Activated T-helper 1 cell treated with anti-CD3 and anti-CD28 coated beads, Interleukin-12 subunit alpha, Interleukin-12 subunit beta, Interleukin-2, Interleukin-4 antibody, amounts not matched to agents 30 ng/mL and 10 ng/mL and 1 ng/mL, durations not matched to agents 14 hours and 24 hours and 36 hours (primary cell): ENCODE data around the gene SFSWAP. TPM values are rescaled to one million over a fixed set of nuclear protein-coding genes. Genes with fewer than 3 reads are reported as not detected.

Experiments
- DNase-seq: peaks from one replicate; pipeline ENCODE4 v3.0.0; 2021; ENCODE audit warnings: low spot score
- H3K27ac Mint-ChIP-seq: one replicate; pipeline ENCODE4 v1.8.0; 2021; ENCODE audit warnings: mild to moderate bottlenecking, mixed read lengths
- H3K27me3 Mint-ChIP-seq: one replicate; pipeline ENCODE4 v1.8.0; 2022; ENCODE audit warnings: mild to moderate bottlenecking, moderate library complexity, mixed read lengths; ENCODE audit not compliant: insufficient read depth
- H3K36me3 Mint-ChIP-seq: one replicate; pipeline ENCODE4 v1.8.0; 2021; ENCODE audit warnings: low read depth, mixed read lengths
- H3K4me1 Mint-ChIP-seq: one replicate; pipeline ENCODE4 v1.8.0; 2021; ENCODE audit warnings: low read depth, mixed read lengths
- H3K4me3 Mint-ChIP-seq: one replicate; pipeline ENCODE4 v1.8.0; 2021; ENCODE audit warnings: mild to moderate bottlenecking, moderate library complexity, mixed read lengths
- H3K9me3 Mint-ChIP-seq: one replicate; pipeline ENCODE4 v1.8.0; 2021; ENCODE audit warnings: mixed read lengths
- intact Hi-C: fragments of 100-400 bp; cut with micrococcal nuclease; formaldehyde crosslinking; loops from one replicate; pipeline ENCODE4 v1.15.1; 2024
- total RNA-seq: library from RNA; stranded (reverse); gene quantifications from 2 replicates; pipeline ENCODE4 v1.2.3, GENCODE V29; 2022

The SFSWAP gene
- total RNA-seq, 1 donor from 2014 or later, result 69.3 TPM

DNA sequence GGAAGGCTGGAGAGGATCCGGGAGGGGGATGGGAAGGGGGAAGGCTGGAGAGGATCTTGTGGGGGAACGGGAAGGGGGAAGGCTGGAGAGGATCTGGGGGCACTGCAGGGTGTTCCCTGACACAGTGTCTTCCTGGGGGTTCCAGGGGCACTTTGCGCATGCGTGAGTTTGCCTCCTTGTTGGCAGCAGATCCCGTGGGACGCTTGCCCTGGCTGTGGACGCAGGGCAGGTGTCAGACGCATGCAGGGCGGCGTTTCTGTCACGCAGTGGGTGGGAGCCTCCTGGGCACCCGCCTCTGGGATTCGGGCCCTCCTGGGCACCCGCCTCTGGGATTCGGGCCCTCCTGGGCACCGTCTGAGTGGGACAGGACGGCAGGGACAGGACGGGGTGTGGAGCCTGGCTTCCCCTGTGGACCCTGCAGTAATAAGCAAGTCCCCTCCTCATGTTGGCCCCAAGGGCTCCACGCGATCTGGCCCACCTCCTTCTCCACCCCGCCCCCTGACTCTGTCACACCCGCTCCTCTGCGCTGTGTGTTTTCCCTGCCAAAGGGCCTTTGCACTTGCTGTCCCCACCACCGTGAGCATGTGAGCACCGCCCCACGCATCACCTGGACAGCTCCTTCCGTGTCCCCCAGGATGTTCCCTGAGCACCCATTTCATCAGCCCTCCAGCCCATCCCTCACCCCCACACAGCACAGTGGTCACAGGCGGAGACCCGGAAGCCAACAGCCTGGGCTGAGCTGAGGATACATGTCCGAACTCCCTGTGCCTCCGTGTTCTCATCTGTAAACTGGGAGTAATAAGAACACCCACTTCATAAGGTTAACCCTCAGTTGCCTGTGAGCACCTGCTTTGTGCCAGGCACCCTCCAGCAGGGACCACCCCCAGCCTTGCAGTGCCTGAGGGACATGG, 121.7 kb downstream of the SFSWAP start:
- Mint-ChIP-seq H3K9me3 (no peaks in the 10 kb centered on the region), H3K36me3 (no peaks in the 10 kb centered on the region), H3K27me3 (peaks cover 21% of the 10 kb centered on the region), H3K4me3 (no peak overlapping the region), H3K4me1 (no peaks in the 10 kb centered on the region), H3K27ac (no peak overlapping the region)
- no peak for DNase-seq
- intact Hi-C loops, result no loop called here

DNA sequence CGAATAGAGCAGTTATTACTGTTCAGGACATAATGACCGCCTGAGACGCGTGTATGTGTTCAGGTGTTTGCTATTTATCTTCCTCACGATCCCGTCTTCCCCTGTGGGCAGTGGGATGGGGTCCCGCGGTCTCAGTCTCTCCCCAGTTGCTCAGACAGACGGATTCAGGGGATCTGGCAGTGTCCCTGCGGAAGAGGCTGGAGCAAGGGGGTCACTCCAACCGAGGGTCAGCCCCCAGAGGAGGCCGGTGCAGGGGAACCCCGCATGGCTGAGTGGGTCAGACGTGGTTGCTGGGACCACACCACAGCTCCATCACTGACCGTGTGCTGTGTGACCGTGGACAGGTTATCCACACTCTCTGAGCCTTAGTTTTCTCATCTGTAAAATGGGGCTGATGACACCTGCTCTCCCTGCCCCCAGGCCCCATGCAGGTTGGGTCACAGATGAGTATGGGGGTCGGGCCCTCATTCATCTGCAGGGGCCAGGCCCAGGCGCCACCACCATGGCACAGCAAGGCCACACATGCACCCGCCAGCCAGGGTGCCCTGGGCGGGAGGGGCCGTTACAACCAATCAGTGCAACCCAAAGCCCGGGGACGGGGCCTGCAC, 122.5 kb downstream of the SFSWAP start:
- intact Hi-C loops, result no loop called here
- H3K27ac Mint-ChIP-seq, result no peak overlapping the region
- peaks cover 19% of the 10 kb centered on the region for H3K27me3 Mint-ChIP-seq
- DNase-seq, result no peak
- no peaks in the 10 kb centered on the region for H3K4me1 Mint-ChIP-seq
- H3K9me3 Mint-ChIP-seq, result no peaks in the 10 kb centered on the region
- no peaks in the 10 kb centered on the region for H3K36me3 Mint-ChIP-seq
- no peak overlapping the region for H3K4me3 Mint-ChIP-seq

DNA sequence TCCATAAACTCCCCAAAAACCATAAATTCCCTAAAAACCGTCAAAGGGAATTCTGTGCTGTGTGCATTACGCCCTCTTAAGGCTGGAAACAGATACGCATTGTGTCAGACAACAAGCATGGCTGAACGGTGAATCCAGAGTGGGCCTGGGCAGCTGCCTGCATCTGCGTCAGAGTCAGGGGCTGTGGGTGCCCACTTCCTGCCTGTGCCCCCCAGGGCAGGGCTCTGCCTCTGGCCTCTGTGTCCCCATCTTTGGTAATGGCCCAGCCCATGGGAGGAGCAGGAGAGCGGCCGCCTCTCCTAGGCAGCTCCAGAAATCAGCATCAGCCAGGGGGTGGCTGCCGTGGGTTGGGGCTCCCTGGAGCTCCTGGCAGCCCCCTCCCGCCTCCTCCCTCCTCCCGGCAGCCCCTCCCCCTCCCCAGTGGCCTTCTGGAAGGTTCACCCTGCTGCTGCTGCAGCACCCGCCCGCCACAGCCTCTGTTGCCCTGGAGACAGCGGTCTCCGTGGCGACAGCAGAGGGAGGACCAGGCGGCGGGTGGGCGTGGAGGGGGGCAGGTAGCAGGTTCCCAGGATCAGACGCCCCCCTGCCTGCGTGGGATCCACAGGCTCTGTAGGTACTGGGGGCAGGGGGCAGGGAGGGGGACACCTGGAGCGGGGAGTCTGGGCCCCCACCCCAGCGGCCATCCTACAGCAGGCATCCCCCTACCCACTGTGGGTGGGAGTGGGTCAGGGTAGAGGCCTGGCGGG, 123.2 kb downstream of the SFSWAP start:
- intact Hi-C loops, result no loop called here
- H3K4me3 Mint-ChIP-seq, result no peak overlapping the region
- no peaks in the 10 kb centered on the region for H3K9me3 Mint-ChIP-seq

DNA sequence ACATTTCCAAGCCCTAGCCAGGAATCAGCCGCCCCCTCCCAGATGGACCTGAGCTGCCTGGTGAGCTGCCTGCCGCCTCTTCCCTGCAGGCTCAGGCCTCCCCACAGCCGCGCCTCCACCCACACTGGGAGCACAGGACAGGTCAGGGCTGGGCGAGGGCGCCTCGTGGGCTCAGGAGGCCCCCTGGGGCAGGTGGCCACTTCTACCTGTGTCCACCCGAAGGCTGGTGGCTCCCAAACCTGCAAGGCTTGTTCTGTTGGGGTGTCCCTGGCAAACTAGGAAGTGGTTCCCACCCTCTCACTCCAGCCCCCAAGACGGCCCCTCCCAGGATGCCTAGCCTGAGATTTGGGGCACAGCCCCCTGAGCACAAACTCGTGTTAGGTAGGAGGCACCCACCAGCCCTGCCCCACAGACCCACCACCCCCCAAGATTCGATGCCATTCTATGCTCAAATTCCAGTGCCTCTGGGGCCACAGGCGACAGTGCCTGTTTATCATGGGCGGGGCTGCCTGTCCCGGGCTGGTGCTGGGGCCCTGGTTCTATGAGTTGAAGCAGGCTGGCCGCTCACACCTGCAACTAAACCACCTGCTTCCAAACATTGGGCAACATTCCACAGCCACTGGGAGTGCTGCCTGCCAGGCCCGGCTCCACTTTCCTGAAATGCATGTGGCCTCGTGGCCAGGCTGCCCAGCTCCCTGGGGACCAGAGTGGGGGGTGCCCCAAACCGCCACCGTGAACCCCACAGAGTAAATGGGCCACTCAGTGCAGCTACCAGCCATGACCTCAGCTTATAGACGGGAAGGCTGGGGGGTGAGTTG, 124.1 kb downstream of the SFSWAP start:
- Mint-ChIP-seq H3K4me3 (no peak overlapping the region), H3K4me1 (no peaks in the 10 kb centered on the region), H3K9me3 (no peaks in the 10 kb centered on the region), H3K27ac (no peak overlapping the region), H3K27me3 (peaks cover 12% of the 10 kb centered on the region), H3K36me3 (no peaks in the 10 kb centered on the region)
- DNase-seq, result no peak
- intact Hi-C loops, result no loop called here

More for the DNA sequence above, 123.2 kb downstream of the SFSWAP start:
- Mint-ChIP-seq H3K27ac (no peak overlapping the region), H3K27me3 (peaks cover 19% of the 10 kb centered on the region), H3K4me1 (no peaks in the 10 kb centered on the region), H3K36me3 (no peaks in the 10 kb centered on the region)
- no peak for DNase-seq

DNA sequence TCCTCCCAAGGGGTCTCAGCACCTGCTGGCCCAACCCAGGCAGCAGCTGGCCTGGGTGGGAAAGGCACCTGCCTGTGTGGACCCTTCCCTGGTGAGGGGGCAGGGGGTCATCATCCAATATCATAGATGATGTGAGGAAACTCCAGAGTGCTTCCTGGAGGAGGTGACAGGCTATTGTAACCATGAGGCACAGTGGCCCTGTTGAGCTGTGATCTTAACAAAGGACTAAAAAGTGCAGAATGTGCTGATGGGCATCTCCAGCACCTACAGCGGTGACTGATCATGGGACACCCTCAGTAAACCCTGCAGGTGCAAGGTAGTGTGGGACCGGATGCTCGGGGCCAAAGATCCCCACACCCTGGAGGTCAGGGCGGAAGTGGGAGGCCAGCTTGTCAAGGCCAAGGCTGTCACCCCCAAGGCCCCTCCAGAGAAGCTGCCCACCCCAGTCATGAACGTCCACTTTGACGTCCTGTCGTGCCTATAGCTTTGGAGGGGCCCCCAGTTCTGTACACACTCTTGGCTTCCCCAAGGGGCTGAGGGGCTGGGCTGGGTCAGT, 124.8 kb downstream of the SFSWAP start:
- peaks cover 12% of the 10 kb centered on the region for H3K27me3 Mint-ChIP-seq
- no peaks in the 10 kb centered on the region for H3K36me3 Mint-ChIP-seq
- H3K9me3 Mint-ChIP-seq, result no peaks in the 10 kb centered on the region
- DNase-seq, result no peak
- no peak overlapping the region for H3K27ac Mint-ChIP-seq
- no peaks in the 10 kb centered on the region for H3K4me1 Mint-ChIP-seq
- intact Hi-C loops, result no loop called here
- no peak overlapping the region for H3K4me3 Mint-ChIP-seq

DNA sequence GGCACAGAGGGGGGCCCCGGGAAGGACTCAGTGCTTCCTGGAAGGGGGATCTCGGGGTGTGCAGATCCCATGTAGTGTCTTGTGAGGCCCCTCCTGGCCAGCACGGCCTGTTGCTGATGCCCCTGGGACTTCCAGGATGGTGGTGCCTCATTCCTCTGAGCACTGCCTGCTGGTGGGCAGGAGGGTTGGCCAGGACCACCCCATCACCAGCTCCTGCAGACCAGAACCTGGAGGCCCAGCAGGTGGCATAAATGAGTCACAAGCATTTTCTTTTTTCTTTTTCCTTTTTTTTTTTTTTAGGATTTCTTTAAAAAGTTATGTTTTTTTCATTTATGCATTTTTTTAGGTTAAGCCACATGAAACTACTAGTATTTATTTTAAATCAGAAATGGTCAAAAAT, 125.3 kb downstream of the SFSWAP start:
- H3K27ac Mint-ChIP-seq, result no peak overlapping the region
- peaks cover 7% of the 10 kb centered on the region for H3K27me3 Mint-ChIP-seq
- no peak for DNase-seq
- no peaks in the 10 kb centered on the region for H3K4me1 Mint-ChIP-seq
- intact Hi-C loops, result no loop called here
- H3K36me3 Mint-ChIP-seq, result no peaks in the 10 kb centered on the region
- no peak overlapping the region for H3K4me3 Mint-ChIP-seq
- H3K9me3 Mint-ChIP-seq, result no peaks in the 10 kb centered on the region

DNA sequence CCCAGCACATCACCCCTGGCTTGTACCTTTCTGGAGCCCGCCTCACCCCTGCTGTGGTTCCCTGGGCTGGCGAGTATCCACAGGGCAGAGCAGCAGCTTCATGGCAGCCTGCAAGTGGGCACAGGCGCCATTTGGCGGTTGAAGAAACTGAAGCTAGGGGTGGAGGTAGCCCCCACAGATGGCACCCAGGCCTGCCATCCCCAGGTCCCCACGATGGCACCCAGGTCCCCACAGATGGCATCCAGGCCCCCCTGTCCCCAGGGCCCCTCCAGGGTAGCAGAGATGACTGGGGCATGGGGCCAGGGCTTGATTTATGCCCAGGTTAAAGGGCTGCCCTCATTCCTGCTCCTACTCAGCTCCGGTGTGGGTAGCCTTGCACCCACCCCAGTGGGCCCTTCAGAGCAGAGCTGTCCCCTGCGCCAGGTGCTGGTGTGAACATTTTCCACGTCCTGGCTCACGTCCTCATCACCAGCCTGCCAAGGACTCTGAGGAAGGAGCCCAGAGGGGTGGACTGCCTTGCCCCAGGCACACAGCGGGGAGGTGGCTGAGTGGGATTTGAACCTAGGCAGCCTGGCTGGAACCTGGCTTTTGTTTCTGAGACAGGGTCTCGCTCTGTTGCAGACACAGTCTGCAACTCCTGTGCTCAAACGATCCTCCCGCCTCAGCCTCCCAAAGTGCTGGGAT, 126.0 kb downstream of the SFSWAP start:
- DNase-seq, result no peak
- H3K27ac Mint-ChIP-seq, result no peak overlapping the region
- H3K4me3 Mint-ChIP-seq, result no peak overlapping the region
- no peaks in the 10 kb centered on the region for H3K9me3 Mint-ChIP-seq
- H3K36me3 Mint-ChIP-seq, result no peaks in the 10 kb centered on the region
- H3K4me1 Mint-ChIP-seq, result no peaks in the 10 kb centered on the region
- intact Hi-C loops, result no loop called here
- H3K27me3 Mint-ChIP-seq, result peaks cover 6% of the 10 kb centered on the region

DNA sequence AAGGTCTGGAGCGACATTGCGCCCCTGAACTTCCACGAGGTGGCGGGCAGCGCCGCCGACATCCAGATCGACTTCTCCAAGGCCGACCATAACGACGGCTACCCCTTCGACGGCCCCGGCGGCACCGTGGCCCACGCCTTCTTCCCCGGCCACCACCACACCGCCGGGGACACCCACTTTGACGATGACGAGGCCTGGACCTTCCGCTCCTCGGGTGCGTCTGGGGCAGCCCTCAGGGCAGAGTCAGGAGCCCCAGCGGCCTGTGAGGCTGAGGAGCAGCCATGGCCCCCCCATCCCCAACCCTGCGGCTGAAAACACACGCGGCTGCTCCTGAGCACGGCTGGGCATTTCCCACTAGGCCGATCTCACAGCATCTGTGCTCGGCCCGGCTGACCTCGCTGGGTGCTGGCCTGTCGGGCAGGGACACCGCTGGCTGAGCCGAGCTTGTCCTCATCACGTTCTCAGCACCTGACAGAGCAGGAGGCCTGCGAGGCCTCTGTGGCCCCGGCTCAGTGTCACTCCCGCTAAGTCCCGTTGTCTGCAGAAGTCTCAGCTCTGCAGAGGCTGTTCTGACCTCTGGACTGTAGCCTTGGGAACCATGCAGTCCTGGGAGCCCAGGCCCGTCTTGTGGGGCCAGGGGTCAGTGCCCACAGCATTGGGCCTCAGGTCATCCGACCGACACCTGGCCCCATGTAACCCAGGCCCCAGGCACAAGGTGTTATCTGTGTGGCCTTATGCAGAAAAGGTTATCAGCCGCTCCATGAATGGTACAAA, 129.9 kb downstream of the SFSWAP start:
- intact Hi-C loops, result no loop called here
- Mint-ChIP-seq H3K27me3 (no peaks in the 10 kb centered on the region), H3K4me3 (no peak overlapping the region)

DNA sequence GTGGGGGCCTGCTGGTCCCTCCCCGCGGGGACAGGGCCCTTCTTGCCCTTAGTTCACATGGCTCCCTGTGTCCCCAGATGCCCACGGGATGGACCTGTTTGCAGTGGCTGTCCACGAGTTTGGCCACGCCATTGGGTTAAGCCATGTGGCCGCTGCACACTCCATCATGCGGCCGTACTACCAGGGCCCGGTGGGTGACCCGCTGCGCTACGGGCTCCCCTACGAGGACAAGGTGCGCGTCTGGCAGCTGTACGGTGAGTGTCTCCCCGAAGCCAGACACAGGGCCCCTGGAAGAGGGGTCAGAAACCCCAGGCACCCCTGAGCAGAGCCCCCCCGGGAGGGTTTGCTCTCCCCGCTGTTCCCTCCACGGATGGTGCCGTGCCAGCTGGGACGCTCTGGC, 130.7 kb downstream of the SFSWAP start:
- H3K4me3 Mint-ChIP-seq, result no peak overlapping the region
- no peaks in the 10 kb centered on the region for H3K9me3 Mint-ChIP-seq
- no peaks in the 10 kb centered on the region for H3K27me3 Mint-ChIP-seq
- no peak for DNase-seq
- H3K4me1 Mint-ChIP-seq, result no peaks in the 10 kb centered on the region
- no peak overlapping the region for H3K27ac Mint-ChIP-seq
- no peaks in the 10 kb centered on the region for H3K36me3 Mint-ChIP-seq
- intact Hi-C loops, result no loop called here

More for the DNA sequence above, 129.9 kb downstream of the SFSWAP start:
- Mint-ChIP-seq H3K4me1 (no peaks in the 10 kb centered on the region), H3K27ac (no peak overlapping the region), H3K9me3 (no peaks in the 10 kb centered on the region), H3K36me3 (no peaks in the 10 kb centered on the region)
- no peak for DNase-seq

DNA sequence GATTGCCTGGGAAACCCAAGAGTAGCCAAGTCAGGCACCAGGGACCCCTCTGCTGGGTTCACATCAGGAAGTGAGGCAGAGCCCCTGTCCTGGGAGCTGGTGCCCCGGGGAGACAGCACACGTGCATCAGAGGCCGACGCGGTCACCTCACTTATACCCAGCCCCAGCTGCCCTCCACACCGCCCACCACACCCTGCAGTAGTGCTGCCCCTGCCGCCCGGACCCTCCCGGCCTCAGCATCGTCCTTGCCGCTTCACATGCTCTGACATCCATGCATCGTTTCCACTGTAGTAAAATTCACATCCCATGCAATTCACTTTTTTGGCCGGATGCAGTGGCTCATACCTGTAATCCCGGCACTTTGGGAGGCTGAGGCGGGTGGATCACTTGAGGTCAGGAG, 131.3 kb downstream of the SFSWAP start:
- Mint-ChIP-seq H3K27ac (no peak overlapping the region), H3K4me1 (no peaks in the 10 kb centered on the region), H3K36me3 (no peaks in the 10 kb centered on the region), H3K9me3 (no peaks in the 10 kb centered on the region), H3K4me3 (no peak overlapping the region), H3K27me3 (no peaks in the 10 kb centered on the region)
- no peak for DNase-seq
- intact Hi-C loops, result no loop called here

DNA sequence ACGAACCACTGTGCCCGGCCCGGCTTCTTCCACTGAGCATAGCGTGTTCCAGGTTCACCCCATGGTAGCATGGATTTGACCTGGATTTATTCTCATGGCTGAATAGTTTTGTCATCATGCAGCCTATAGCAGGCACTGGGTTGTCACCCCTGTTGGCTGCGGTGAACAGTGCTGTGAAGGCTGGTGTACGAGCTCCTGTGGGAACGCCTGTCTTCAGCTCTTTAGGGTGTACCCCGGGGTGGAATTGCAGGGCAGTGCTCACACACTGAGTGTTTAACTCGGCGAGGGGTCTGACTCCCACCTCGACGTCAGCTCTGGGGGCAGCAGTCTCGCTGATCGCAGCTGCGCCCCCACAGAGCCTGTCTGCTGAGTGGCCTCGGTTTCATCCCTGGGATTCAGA, 132.6 kb downstream of the SFSWAP start:
- intact Hi-C loops, result no loop called here
- no peaks in the 10 kb centered on the region for H3K36me3 Mint-ChIP-seq
- H3K4me1 Mint-ChIP-seq, result no peaks in the 10 kb centered on the region
- H3K27me3 Mint-ChIP-seq, result no peaks in the 10 kb centered on the region
- no peaks in the 10 kb centered on the region for H3K9me3 Mint-ChIP-seq
- H3K4me3 Mint-ChIP-seq, result no peak overlapping the region
- no peak overlapping the region for H3K27ac Mint-ChIP-seq
- no peak for DNase-seq
